ENCODE results near the gene NAALADL2. TPM values are rescaled to one million over a fixed set of nuclear protein-coding genes. Genes with fewer than 3 reads are reported as not detected.
A peak's percentile ranks its signal among the peaks of the same experiment; 100 is the strongest.

NAALADL2 gene
- total RNA-seq, 1 experiment from 2014 or later = 1.9 TPM

DNA sequence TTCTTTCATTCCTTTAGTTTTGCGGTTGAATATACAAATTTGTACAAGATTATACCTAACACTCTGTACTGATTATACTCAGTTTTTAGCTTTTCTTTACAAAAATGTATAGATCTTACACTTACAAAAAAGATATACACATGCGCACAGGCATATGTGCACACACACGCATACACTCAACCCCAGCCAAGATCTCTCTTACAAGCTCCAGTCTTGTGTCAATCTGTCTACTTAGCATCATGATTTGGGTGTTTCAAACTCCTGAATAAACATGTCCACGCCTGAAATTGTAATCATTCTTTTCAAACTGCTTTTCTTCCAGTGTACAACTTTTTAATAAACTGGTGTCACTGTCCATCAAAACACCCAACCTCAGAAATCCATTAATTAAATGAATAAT is 180.7 kb downstream of the NAALADL2 start:
- no TSS peak for BruUV-seq (replicated peaks)
- H3K9me3 ChIP-seq (ENCODE audit: low read length) = no peaks in the 10 kb centered on the region
- no peaks in the 10 kb centered on the region for H3F3A ChIP-seq (ENCODE audit: low read length, unreplicated experiment)
- H4K20me1 ChIP-seq (ENCODE audit: low read length) = no peaks in the 10 kb centered on the region
- no peak overlapping the region for H3K9ac ChIP-seq (ENCODE audit: low read length)
- ChIA-PET CTCF (no interaction called here), POLR2A (ENCODE audit: unreplicated experiment) (no interaction called here)
- TF ChIP-seq EZH2 (IDR thresholded peaks at IDR 0.05; ENCODE audit: low read length, unreplicated experiment) (no peak), EZH2phosphoT487 (IDR thresholded peaks at IDR 0.05; ENCODE audit: borderline replicate concordance, low read length) (no peak), CTCF (conservative IDR thresholded peaks at IDR 0.05; ENCODE audit: low read depth, low read length) (no peak)
- H2AFZ ChIP-seq (ENCODE audit: low read length) = no peak overlapping the region
- H3K9me2 ChIP-seq (replicated peaks; ENCODE audit: low read length) = no peaks in the 10 kb centered on the region
- H3K36me3 ChIP-seq (ENCODE audit: low read depth, low read length) = no peaks in the 10 kb centered on the region
- H3K4me2 ChIP-seq (ENCODE audit: low read length) = no peak overlapping the region
- no peak overlapping the region for H3K4me3 ChIP-seq (ENCODE audit: low read length)
- 0 out of 2 replicates have a peak, but pooled peaks cover 6% of the 10 kb centered on the region for H3K4me1 ChIP-seq (ENCODE audit: insufficient read depth, low read length)
- no peak for ATAC-seq
- H3K79me2 ChIP-seq (ENCODE audit: low read length) = no peaks in the 10 kb centered on the region
- H3K27ac ChIP-seq (ENCODE audit: low read length) = no peak overlapping the region
- no peak for DNase-seq
- intact Hi-C loops (cut with micrococcal nuclease) = no loop called here
- H3K27me3 ChIP-seq (ENCODE audit: low read length) = no peaks in the 10 kb centered on the region

- H3F3A ChIP-seq (ENCODE audit: low read length, unreplicated experiment) = no peaks in the 10 kb centered on the region
- H3K4me1 ChIP-seq (ENCODE audit: insufficient read depth, low read length) = 0 out of 2 replicates have a peak, but pooled peaks cover 6% of the 10 kb centered on the region
- CTCF ChIA-PET = no interaction called here
- POLR2A ChIA-PET (ENCODE audit: unreplicated experiment) = no interaction called here
- H3K4me3 ChIP-seq (ENCODE audit: low read length) = no peak overlapping the region
- ATAC-seq (peak; percentile 89), DNase-seq (peak; percentile 49)
- intact Hi-C loops (cut with micrococcal nuclease) = no loop called here
- no peak overlapping the region for H3K9ac ChIP-seq (ENCODE audit: low read length)
- no peaks in the 10 kb centered on the region for H3K27me3 ChIP-seq (ENCODE audit: low read length)
- no peaks in the 10 kb centered on the region for H3K36me3 ChIP-seq (ENCODE audit: low read depth, low read length)
- no peaks in the 10 kb centered on the region for H4K20me1 ChIP-seq (ENCODE audit: low read length)
- BruUV-seq (replicated peaks) = no TSS peak
- H3K9me2 ChIP-seq (replicated peaks; ENCODE audit: low read length) = no peaks in the 10 kb centered on the region
- no peak overlapping the region for H2AFZ ChIP-seq (ENCODE audit: low read length)
- H3K27ac ChIP-seq (ENCODE audit: low read length) = no peak overlapping the region
- no peak overlapping the region for H3K4me2 ChIP-seq (ENCODE audit: low read length)
- no peaks in the 10 kb centered on the region for H3K9me3 ChIP-seq (ENCODE audit: low read length)
- TF ChIP-seq CTCF (conservative IDR thresholded peaks at IDR 0.05; ENCODE audit: low read depth, low read length) (no peak), EZH2phosphoT487 (IDR thresholded peaks at IDR 0.05; ENCODE audit: borderline replicate concordance, low read length) (no peak), EZH2 (IDR thresholded peaks at IDR 0.05; ENCODE audit: low read length, unreplicated experiment) (no peak)
- H3K79me2 ChIP-seq (ENCODE audit: low read length) = no peaks in the 10 kb centered on the region
These were observed 182.2 kb downstream of the NAALADL2 start for GRCh38 chr3:175041369-175041768.

GRCh38 chr3:175046601-175047000 is 187.5 kb downstream of the NAALADL2 start:
- TF ChIP-seq CTCF (conservative IDR thresholded peaks at IDR 0.05; ENCODE audit: low read depth, low read length) (no peak), EZH2phosphoT487 (IDR thresholded peaks at IDR 0.05; ENCODE audit: borderline replicate concordance, low read length) (no peak), EZH2 (IDR thresholded peaks at IDR 0.05; ENCODE audit: low read length, unreplicated experiment) (no peak)
- intact Hi-C loops (cut with micrococcal nuclease) = no loop called here
- Histone ChIP-seq H3K4me1 (ENCODE audit: insufficient read depth, low read length) (no peaks in the 10 kb centered on the region), H4K20me1 (ENCODE audit: low read length) (no peaks in the 10 kb centered on the region), H3K9me2 (replicated peaks; ENCODE audit: low read length) (no peaks in the 10 kb centered on the region), H3K79me2 (ENCODE audit: low read length) (no peaks in the 10 kb centered on the region), H3K4me2 (ENCODE audit: low read length) (no peak overlapping the region), H3K36me3 (ENCODE audit: low read depth, low read length) (no peaks in the 10 kb centered on the region), H3K4me3 (ENCODE audit: low read length) (no peak overlapping the region), H3K27me3 (ENCODE audit: low read length) (no peaks in the 10 kb centered on the region), H3K9ac (ENCODE audit: low read length) (no peak overlapping the region), H3K27ac (ENCODE audit: low read length) (no peak overlapping the region), H3F3A (ENCODE audit: low read length, unreplicated experiment) (no peaks in the 10 kb centered on the region), H2AFZ (ENCODE audit: low read length) (no peak overlapping the region), H3K9me3 (ENCODE audit: low read length) (no peaks in the 10 kb centered on the region)
- CTCF ChIA-PET = no interaction called here
- POLR2A ChIA-PET (ENCODE audit: unreplicated experiment) = no interaction called here
- ATAC-seq (no peak), DNase-seq (no peak)
- no TSS peak for BruUV-seq (replicated peaks)
